ENCODE measurements around the gene TOR4A. TPM values are rescaled to one million over a fixed set of nuclear protein-coding genes. Genes with fewer than 3 reads are reported as not detected.

TOR4A gene
- total RNA-seq, 2 donors from 2014 or later = 6.2 to 9.4 TPM

DNA sequence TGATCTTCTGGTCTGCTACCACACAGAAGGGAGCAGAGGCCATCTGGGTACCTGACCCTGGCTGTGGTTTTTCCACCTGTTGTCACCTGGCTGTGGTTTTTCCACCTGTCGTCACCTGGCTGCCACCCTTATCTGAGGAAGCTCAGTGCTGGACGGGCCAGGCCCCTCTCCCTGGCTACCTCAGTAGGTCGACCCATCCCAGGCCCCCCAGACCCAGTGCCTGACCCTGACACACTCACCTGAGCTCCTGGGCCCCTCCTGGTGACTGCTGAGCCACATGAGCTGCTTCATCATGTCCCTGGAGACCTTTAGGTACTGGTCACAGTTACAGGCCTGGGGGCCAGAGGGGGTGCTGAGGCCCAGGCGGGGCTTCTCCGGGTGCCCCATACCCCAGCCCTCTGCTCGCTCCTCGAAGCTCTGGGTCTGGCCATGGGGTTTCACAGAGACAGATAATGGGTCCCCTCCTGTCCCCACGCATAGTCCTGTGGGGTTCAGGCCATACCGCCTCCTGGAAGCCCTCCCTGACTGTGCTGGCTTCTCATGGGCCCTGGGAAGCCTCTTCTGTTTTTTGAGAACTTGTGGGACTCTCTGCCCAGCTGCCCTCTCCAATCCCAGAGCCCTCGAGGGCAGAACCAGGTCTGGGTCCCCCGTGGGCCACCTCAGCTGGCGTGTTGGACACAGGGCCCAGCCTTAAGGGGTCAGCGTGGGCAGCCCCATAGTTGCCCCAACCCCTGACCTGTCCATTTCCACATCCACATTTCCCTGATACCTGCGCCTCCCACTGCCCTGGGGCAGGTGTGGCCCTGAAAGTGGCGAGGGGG is 32.1 kb downstream of the TOR4A start:
- DNase-seq = no peak
- no peak for ATAC-seq
- intact Hi-C loops (cut with DNase I) = loop anchor here in 1 of 2 donors (10.0 kb wide), 2 partner anchors 95 to 215 kb away; no protein-coding TSS in a partner anchor

DNA sequence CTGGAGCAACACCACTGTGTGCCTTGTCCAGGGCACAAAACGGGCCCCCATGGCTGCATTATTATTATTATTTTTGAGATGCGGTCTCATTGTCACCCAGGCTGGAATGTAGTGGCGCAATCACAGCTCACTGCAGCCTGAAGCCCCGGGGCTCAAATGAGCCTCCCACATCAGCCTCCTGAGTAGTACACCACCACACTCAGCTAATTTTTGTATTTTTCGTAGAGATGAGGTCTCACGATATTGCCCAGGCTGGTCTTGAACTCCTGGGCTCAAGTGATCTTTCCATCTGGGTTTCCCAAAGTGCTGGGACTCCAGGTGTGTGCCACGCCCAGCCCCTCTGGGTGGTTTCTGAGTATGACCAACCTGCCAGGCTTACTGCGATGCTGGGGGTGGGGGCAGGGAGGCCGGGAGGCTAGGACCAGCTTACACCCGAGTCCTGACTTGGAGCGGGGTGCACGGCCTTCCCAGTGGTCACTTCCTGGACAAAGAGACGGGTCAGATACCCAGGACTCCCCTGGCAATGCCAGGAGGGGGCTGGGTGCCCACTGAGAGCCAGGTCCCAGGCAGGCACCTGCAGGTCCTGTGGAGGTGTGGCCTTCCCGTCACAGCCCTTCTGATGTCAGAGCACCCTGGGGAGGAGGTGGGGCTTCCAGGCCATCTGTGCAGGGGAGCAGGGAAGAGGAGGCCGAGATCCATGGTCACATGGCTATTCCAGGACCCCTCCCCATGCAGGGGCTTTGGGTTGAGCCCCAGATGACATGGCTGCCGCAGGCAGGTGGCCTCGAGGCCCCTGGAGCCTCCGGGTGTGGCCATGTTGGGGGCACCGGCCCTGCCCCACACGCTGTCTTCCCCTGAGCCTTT is 32.9 kb downstream of the TOR4A start:
- ATAC-seq = no peak
- peak; percentile 22 for DNase-seq
- intact Hi-C loops (cut with DNase I) = no loop called here

DNA sequence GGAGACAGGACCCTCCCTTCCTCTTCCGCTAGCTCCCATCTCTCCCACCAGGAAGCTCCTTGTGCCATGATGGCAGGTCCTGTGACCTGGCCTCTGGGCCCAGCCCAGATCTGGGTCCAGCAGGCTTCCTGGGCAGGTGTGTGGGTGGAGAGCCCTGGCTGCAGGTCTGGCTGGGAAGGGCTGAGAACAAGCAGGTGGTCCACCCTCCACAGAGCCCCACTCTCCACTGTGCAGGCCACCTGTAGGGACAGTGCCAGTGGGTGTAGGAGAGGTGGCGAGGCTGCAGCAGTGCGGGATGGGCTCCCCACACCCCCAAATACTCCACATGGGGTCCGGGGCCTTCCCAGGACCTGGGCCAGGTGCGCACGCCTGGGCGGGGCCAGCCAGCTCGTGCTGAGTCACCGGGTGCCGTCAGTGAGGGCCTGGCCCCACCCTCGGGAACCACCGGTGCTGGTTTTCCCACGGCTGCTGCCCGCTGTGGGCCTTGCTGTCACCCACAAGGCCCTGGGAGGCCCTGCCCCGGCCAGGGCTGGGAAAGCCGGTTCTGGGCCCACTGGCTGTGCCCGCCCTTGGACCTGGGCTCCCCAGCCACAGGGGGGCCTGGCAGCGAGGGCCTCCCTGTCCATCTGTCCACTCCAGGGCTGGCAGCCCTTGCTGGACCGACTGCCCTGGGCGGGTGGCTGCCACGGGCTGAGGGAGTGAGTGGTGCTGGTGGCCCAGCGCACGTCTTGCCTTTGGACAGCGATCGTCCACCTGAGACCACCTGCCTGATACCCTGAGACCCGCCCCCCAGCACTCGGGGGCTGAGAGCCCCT is 33.9 kb downstream of the TOR4A start:
- no peak for ATAC-seq
- intact Hi-C loops (cut with DNase I) = no loop called here
- DNase-seq = peak; percentile 27

DNA sequence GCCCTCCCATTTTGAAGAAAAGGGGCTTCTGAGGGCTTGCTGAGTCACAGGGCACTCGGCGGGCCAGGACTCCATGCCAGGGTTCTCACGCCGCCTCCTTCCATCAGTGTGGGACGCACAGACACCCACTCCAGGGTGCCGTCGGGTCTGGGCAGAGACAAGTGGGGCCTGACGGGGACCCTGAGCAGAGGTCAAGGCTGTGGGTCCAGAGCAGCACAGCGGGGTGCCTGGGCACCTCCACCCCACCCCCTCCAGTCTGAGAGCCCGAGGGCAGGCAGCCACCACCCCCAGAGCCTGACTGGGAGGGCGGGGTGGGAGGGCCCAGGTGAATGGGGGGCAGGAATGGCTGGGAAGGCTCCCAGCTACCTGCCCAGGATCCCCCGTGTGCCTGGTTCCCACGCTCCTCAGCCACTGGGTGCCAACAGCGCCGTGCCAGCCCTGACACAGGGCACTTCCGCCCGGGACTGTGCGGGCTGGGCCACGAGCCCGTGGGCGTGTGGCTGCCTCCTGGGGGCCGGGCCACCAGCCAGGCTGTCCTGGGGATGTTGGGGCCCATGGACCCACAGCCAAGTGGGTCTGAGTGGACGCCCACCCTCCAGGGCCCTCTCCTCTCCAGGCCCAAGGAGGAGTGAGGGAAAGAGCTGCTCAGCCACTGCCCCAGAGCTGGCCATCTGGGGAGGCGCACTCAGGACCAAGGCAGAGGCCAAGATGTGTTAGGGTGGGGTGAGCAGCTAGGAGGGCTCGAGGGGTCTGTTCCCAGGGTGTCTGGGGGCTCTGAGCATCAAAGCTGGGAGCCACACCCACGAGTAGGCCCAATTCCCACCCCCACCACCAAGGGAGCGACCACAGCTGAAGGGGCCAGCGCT is 34.7 kb downstream of the TOR4A start:
- no peak for DNase-seq
- no peak for ATAC-seq
- intact Hi-C loops (cut with DNase I) = no loop called here

DNA sequence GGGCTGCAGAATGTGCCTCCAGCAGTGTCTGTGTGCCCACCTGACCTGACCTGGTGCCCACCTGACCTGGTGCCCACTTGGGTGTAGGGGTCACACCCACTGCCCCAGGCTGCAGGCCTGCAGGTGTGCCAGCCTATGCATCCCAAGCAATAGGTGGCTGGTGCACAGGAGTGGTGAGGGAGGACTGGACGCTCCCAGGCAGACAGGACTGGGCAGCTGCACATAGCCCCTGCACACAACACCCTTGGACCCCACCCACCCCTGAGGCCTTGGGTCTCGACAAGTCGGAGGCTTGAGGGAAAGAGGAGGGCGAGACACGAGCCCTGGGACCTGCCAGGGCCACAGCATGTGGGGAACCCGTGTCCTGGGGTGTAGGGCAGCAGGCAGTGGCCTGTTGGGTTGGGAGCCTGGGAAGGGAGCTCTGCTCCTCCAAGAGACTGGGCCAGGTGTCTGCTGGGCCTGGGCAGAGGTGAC is 35.4 kb downstream of the TOR4A start:
- intact Hi-C loops (cut with DNase I) = no loop called here
- DNase-seq = peak; percentile 22
- ATAC-seq = no peak

DNA sequence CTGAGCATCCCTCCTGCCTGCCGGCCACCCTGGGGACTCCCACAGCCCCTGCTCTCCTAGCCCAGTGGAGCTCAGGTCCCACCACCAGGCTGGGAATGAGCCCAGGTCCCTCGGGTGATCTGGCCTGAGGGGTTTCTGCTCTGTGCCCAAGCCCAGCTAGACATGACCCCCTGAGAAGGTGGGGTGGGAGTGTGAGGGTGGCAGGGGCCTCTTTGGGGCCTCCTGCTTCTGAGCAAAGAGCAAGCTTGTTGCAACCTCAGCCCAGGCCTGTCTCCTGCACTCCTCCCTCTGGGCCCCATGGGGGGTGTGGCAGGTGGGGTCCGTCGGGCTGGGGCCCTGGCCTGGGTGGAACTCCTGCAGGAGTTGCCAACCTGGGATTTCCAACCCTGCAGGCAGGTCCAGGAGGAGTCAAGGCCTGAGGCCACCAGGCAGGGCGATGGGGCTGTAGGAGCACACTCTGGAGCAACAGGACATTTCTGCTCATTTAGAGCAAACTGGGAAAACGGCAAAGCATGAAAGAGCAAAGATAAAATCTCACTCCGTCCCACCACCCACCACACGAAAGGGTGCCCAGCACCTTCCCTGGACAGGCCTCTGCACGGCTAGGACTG is 35.9 kb downstream of the TOR4A start:
- no peak for ATAC-seq
- intact Hi-C loops (cut with DNase I) = no loop called here
- DNase-seq = no peak

DNA sequence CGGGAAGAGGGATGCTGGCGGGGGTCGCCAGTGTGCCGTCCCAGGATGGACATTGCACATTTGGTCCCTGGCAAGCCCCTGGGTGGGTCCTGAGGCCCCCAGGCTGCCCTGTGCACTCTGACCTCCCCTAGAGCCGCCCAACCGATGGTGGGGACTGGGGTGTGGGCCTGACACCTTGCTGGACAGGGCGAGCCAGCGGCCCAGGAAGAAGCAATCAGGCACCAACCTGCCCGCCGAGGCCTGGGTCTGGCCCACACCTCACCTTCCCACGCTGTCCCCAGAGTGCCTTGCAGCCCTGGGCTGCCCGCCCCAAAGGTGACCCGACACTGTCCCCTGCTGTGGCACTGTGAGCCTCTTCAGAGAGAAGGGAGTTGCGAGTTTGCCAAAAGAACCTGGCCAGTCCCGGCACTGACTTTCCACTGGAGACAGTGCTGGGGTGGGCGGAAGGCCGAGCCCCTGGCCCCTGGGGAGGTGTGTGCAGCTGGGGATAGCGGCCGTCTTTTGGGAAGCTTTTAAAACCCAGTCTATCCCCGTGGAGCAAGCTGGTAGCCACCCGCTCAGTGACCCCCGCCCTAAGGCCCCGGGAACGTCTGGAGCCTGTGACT is 36.5 kb downstream of the TOR4A start:
- DNase-seq (peak; percentile 21), ATAC-seq (no peak)
- intact Hi-C loops (cut with DNase I) = no loop called here

DNA sequence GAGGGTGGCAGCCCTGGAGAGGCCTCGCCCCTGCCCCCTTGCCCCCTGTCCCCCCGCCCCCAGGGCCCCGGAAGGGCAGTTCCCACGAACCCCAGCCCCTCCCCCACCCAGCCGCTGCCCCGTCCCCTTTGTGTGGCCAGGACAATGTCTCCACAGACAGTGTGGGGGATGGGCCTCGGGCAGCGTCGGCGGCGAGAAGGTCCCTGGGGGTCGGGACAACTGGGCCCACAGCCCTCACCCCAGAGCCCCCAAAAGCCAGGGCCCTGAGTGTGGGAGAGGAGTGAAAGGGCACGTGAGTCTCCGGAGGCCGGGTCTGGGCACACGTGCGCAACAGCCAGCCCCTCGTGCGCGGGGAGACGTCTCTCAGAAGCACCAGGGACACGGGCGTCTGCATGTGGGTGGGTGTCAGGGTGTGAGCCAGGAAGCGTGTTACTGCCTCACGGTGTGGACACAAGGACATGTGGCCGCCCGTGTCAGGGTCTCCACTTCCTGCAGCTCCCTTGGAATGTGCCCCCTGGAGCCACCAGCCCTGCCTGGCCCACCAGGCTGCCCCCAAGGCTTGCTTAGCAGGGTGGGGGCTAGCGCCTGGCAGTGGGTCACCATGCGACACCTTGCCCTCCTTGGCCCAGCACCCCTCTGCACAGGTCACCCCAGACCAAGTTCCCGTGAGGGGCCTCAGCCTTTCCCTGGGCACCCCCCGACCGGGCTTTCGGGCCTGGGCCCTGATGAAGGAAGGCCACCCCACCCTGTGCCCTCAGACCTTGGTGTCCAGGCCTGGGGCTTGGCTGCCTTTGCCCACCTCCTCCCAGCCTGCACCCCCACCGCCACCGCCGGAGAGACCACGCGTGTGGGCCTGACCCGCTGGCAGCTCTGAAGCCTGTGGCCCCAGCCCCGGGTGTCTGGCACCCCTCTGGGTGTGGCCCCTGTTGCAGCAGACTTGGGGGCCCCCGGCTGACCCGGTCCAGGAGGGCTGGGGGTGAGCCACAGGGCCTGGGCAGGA is 37.3 kb downstream of the TOR4A start:
- no peak for ATAC-seq
- intact Hi-C loops (cut with DNase I) = no loop called here
- peak; percentile 28 for DNase-seq

DNA sequence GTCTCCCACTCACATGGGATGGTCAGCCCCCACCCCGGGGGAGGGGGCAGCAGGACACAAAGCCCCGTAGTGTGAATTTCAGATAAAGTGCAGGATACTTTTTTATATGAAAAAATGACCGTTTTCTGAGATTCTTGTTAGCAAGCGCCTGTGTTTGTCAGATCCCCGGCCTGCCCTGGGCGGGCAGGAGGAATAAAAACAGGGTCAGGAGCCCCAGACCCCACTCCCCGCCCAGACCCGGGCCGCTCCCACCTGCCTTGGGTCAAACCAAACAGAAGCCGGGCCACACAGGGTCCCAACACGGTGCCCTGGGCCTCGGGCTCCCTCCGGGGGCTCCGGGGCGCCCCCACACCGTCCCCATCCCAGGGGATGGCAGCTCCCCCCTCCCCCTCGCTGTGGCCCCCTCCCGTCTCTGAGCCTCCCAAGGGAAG is 38.1 kb downstream of the TOR4A start:
- DNase-seq = peak; percentile 21
- ATAC-seq = no peak
- intact Hi-C loops (cut with DNase I) = no loop called here

DNA sequence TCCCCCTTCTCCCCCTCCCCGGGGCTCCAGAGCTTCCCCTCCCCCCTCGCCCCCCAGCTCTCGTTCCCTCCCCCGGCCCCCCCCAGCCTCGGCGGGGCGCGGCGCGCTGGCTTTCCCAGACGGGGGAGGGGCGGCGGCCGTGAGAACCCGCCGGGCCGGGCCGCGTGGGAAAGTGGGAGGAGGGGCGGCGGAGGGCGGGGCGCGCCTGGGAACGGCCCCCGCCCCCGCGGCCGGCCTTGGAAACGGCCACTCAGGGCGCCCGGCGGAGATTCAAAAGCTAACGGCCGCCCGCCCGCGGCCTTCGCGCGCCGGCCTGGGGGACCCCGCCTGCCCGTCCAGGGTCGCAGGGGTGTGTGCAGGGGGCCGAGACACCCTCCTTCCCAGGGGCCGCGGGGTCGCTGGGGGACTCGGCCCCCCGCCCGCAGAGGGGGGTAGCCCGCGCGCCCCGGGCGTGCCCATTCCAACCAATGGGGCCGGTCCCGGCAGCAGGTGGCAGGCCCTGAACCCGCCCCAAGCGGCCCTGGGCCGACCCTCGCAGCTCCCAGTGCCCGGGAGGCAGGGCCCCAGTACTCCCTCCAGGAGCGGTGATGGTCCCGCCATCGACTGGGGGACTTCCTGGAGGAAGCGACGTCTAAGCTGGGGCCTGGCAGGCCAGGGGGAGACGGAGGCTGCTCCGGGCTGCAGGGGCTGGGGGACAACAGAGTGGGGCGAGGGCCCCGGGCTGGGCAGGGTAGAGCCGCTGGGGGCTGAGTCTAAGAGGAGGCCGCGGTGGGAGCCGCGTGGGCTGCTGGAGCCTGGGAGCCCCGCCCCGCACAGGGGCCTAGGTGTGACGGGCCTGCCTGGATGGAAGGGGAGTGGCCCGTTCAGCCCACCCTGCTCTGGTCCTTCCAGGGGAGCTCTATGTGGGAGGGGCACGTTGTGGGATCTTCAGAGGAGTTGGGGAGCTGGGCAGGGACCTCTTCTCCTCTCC is 38.8 kb downstream of the TOR4A start:
- intact Hi-C loops (cut with DNase I) = no loop called here
- DNase-seq (peak; percentile 78), ATAC-seq (peak; percentile 50 to 54)

DNA sequence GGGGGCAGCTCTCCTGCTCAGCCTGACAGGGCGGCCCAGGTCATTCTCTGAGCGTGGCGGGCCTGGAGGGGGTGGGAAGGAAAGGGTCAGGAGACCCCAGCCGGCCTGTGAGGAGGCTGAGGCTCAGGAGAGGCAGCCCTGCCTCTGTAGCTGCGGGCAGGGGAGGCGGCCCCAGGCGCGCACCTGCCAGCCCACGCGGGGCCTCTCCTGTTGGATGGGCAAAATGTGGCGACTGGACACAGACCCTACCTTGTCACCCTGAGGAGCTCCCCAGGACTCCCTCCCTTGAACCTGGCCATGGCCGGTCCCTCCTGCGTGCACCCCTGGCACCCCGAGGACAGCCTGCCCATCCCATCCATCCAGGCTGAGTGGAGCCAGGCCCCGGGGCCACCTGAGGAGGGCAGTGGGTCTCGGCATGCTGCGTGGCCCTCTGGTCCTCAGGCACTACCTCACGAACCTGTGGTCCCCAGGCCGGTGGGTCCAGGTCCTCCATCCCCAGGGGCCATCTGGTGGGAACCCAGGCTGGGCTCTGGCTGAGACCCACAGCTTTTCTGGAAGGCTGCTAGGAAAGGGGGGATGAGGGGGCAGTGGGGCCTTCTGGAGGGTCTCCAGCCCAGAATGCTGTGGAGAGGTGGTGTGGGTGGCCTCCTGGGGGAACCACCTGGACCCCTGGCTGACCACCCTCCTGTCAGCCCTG is 39.6 kb downstream of the TOR4A start:
- intact Hi-C loops (cut with DNase I) = no loop called here
- DNase-seq (peak; percentile 22), ATAC-seq (no peak)

DNA sequence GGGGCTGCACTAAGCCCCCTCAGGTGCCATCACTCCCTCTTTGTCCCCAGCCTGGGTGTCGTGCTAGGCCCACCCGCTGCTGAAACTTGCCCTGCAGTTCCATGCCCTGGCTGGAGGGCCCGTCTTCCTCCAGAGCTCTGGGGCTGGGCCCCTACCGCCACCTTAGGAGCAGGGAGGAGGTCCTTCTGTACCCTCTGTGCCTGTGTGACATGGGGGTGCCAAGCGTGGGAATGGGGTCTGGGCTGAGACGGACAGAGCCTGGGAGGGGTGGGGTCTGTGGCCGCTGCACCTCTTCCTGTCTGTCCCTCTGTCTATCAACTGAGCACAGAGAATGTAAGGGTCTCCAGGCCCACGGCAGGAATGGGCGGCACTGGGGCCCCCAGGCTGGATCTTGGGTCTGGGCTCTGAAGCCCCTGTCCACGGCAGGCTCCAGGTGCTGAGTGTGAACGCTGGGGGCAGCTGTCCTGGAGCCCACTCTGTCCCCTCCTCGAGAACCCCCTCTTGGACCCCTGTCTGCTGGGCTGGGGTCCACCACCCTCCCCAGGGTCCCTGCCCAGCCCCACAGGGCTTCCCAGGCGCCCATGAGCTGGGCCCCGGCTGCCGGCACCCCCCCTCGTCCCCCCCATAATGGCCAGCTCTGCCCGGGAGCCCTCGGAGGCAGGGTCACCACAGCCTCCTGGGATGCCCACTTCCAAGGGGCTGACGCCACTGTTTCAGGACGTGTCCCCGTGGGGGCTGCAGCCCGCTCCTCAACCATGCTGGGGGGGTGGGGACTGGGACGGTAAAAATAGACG is 40.4 kb downstream of the TOR4A start:
- ATAC-seq (no peak), DNase-seq (peak; percentile 29)
- intact Hi-C loops (cut with DNase I) = no loop called here

DNA sequence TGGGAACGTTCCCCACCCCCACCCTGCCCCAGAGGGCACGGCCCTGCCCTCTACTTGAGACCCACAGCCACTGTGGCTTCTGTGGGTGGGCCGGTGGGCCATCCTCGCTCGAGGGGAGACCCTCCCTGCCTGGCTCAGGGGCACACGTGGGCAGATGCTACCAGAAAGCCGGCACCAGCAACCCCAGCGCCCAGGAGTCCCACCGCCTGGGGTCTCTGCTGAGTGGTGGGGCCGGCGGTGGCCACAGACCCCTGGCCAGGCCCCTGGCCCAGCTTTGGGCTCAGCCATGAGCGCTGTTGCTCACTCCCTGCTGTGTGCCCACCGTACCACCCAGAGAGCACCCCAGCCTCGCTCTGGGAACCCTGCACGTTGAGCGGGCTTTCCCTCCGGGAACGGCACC is 41.1 kb downstream of the TOR4A start:
- ATAC-seq (no peak), DNase-seq (no peak)
- intact Hi-C loops (cut with DNase I) = no loop called here

Data from left cardiac atrium (tissue), 4 donors.